IPS-18c (cell line): Measurements from ENCODE around the gene ARMC8.
"Not testable (repeated sequence)": the region's sequence is repeated elsewhere in the genome, so short reads cannot be mapped to it uniquely, and the experiment has no call there.

Experiments
- H3K4me3 ChIP-seq: 2 replicates; pipeline ENCODE4 v1.7.0; 2013; ENCODE audit warnings: low read depth, mild to moderate bottlenecking, low read length, moderate library complexity; ENCODE audit not compliant: insufficient read depth
- H3K9me3 ChIP-seq: one replicate; pipeline ENCODE4 v1.6.1; 2013; ENCODE audit warnings: mild to moderate bottlenecking, low read length, moderate library complexity; ENCODE audit not compliant: control insufficient read depth, insufficient read depth

Gene ARMC8

GRCh38 chr3:138187296-138188012, at the start of gene ARMC8:
ARMC8 (plus strand) TSS chr3:138187301; CDS start chr3:138187555, 254 bp downstream.
- H3K4me3 ChIP-seq = peak within 1 kb of the TSS; percentile 76
- no peaks in the 10 kb centered on the region for H3K9me3 ChIP-seq

GRCh38 chr3:138137861-138138260, 49.2 kb upstream of the ARMC8 start:
- H3K4me3 ChIP-seq = no peak overlapping the region
- no peaks in the 10 kb centered on the region for H3K9me3 ChIP-seq

- no peaks in the 10 kb centered on the region for H3K9me3 ChIP-seq
- H3K4me3 ChIP-seq = no peak overlapping the region
Measured at GRCh38 chr3:138139691-138140090, 47.4 kb upstream of the ARMC8 start.

GRCh38 chr3:138140940-138141339, 46.2 kb upstream of the ARMC8 start:
- H3K4me3 ChIP-seq = no peak overlapping the region
- no peaks in the 10 kb centered on the region for H3K9me3 ChIP-seq

GRCh38 chr3:138142181-138142580, 44.9 kb upstream of the ARMC8 start:
- H3K4me3 ChIP-seq, H3K9me3 ChIP-seq: not testable (repeated sequence)

GRCh38 chr3:138148503-138148902, 38.6 kb upstream of the ARMC8 start:
- Histone ChIP-seq H3K9me3 (no peaks in the 10 kb centered on the region), H3K4me3 (no peak overlapping the region)

- Histone ChIP-seq H3K9me3 (no peaks in the 10 kb centered on the region), H3K4me3 (no peak overlapping the region)
Measured at GRCh38 chr3:138154534-138154933, 32.6 kb upstream of the ARMC8 start.

- no peak overlapping the region for H3K4me3 ChIP-seq
- H3K9me3 ChIP-seq = no peaks in the 10 kb centered on the region
Measured at GRCh38 chr3:138157743-138158142, 29.4 kb upstream of the ARMC8 start.

GRCh38 chr3:138165061-138165460, 22.0 kb upstream of the ARMC8 start:
- Histone ChIP-seq H3K9me3 (no peaks in the 10 kb centered on the region), H3K4me3 (no peak overlapping the region)

- no peak overlapping the region for H3K4me3 ChIP-seq
Measured at GRCh38 chr3:138172625-138173024, 14.5 kb upstream of the ARMC8 start.

GRCh38 chr3:138173769-138174420, 13.2 kb upstream of the ARMC8 start:
- peak overlapping the region; percentile 80 for H3K4me3 ChIP-seq
- H3K9me3 ChIP-seq = no peaks in the 10 kb centered on the region

More at GRCh38 chr3:138172625-138173024, 14.5 kb upstream of the ARMC8 start:
- no peaks in the 10 kb centered on the region for H3K9me3 ChIP-seq

GRCh38 chr3:138174421-138175131, 12.5 kb upstream of the ARMC8 start, which contains the start of gene DBR1:
DBR1 (minus strand) TSS chr3:138174921; CDS start chr3:138174795, 126 bp downstream.
- no peaks in the 10 kb centered on the region for H3K9me3 ChIP-seq
- H3K4me3 ChIP-seq = peak within 1 kb of the TSS; percentile 80

GRCh38 chr3:138180375-138181029, 6.6 kb upstream of the ARMC8 start:
- Histone ChIP-seq H3K9me3 (no peaks in the 10 kb centered on the region), H3K4me3 (no peak overlapping the region)

- H3K9me3 ChIP-seq = no peaks in the 10 kb centered on the region
- no peak overlapping the region for H3K4me3 ChIP-seq
Measured at GRCh38 chr3:138184994-138185393, 2.1 kb upstream of the ARMC8 start.

- H3K4me3 ChIP-seq = peak overlapping the region; percentile 76; the same call in 1 of the 2 replicates
- no peaks in the 10 kb centered on the region for H3K9me3 ChIP-seq
Measured at GRCh38 chr3:138186221-138186620, 880 bp upstream of the ARMC8 start.

GRCh38 chr3:138186803-138187295, 252 bp upstream of the ARMC8 start:
- Histone ChIP-seq H3K4me3 (peak overlapping the region; percentile 76), H3K9me3 (no peaks in the 10 kb centered on the region)

- peak overlapping the region; percentile 76 for H3K4me3 ChIP-seq
- no peaks in the 10 kb centered on the region for H3K9me3 ChIP-seq
Measured at GRCh38 chr3:138188013-138188730, 1.1 kb downstream of the ARMC8 start.
